Measurements from ENCODE around the gene GCLM.

GRCh38 chr1:93848350-93848883, 60.8 kb downstream of the GCLM start:
- TF ChIP-seq CTCF (conservative IDR thresholded peaks at IDR 0.05; ENCODE audit: low read depth, low read length) (no peak), EZH2phosphoT487 (IDR thresholded peaks at IDR 0.05; ENCODE audit: borderline replicate concordance, low read length) (no peak)
